ENCODE results near the gene ANK2. TPM values are rescaled to one million over a fixed set of nuclear protein-coding genes. Genes with fewer than 3 reads are reported as not detected.
A peak's percentile ranks its signal among the peaks of the same experiment; 100 is the strongest.

Gene ANK2
- total RNA-seq, 3 donors from 2014 or later: 7.6 to 69.3 (median 21.0) TPM

DNA sequence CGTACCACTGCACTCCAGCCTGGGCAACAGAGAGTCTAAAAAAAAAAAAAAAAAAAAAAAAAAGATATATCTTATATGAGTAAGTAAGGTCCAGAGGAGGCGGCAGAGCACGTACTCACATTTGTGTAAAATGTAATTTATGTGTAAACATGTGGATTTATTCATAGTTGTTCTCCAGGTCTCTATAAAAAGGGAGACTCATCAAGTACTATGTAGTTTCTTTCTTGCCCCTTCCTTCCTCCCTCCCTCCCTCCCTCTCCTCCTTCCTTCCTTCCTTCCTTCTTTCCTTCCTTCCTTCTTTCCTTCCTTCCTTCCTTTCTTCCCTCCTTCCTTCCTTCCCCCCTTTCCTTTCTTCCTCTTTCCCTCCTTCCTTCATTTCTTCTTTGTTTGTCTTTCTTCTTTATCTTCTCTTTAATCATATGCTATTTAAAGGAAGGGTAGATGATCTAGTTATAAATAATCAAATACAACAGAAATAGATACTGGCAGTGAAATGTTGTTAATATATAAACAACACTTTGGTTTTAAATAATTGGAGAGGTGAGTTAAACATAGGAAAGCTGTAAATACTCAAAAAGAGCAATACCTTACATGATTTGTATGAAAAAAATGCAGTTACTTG lies 344.8 kb downstream of the ANK2 start:
- Histone ChIP-seq H3K4me3 (no peak overlapping the region), H3K4me1 (ENCODE audit: low read depth) (no peaks in the 10 kb centered on the region), H3K9me3 (no peaks in the 10 kb centered on the region), H3K36me3 (ENCODE audit: low read depth) (no peaks in the 10 kb centered on the region)
- ATAC-seq (no peak), DNase-seq (no peak)
- TF ChIP-seq, protein P1, sequence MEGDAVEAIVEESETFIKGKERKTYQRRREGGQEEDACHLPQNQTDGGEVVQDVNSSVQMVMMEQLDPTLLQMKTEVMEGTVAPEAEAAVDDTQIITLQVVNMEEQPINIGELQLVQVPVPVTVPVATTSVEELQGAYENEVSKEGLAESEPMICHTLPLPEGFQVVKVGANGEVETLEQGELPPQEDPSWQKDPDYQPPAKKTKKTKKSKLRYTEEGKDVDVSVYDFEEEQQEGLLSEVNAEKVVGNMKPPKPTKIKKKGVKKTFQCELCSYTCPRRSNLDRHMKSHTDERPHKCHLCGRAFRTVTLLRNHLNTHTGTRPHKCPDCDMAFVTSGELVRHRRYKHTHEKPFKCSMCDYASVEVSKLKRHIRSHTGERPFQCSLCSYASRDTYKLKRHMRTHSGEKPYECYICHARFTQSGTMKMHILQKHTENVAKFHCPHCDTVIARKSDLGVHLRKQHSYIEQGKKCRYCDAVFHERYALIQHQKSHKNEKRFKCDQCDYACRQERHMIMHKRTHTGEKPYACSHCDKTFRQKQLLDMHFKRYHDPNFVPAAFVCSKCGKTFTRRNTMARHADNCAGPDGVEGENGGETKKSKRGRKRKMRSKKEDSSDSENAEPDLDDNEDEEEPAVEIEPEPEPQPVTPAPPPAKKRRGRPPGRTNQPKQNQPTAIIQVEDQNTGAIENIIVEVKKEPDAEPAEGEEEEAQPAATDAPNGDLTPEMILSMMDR (IDR thresholded peaks at IDR 0.05): no peak
- intact Hi-C loops (cut with DNase I, micrococcal nuclease): loop anchor here in 1 of 2 donors (10.0 kb wide), 3 partner anchors 381 to 991 kb away; no protein-coding TSS in a partner anchor

DNA sequence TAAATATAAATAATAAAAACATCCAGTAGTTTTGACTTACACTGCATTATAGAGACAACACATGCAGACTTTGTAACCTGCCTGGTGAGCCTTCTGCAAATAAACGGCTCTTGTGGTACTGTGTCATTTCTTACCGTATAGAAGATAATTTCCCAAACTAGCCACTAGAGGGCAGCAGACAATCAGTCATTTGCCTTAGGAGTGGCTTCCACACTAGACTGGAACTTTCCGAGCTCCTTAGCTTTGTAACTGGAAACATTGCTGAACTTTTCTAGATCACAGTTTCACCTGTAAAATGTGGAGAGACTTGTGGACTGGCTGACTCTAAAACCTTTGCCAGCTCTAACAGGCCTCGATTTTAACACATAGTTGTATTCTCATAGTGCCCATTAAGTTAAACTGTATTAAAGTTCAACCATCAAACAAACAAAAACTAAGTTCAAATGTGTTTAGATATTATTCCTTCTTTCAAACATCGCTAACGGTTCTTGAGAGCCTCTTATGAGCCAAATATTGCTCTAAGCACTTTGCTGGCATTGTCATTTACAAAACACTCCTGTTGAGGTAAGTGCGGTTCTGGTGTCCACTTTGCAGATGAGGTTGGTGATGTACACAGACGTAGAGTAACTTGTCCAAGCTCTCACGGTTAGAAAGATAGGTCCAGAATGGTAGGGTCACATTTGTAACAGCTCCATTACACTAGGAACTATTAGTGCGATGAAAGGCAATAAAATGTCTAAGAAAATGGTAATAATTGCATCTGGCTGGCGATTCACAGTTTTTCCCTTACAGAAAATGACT lies 345.5 kb downstream of the ANK2 start:
- ATAC-seq (peak; percentile 98), DNase-seq (peak in 1 of 3 donors; percentile 86)
- intact Hi-C loops (cut with DNase I, micrococcal nuclease): loop anchor here in 1 of 2 donors (10.0 kb wide), 3 partner anchors 380 to 990 kb away; no protein-coding TSS in a partner anchor
- TF ChIP-seq, protein P1 (IDR thresholded peaks at IDR 0.05): peak; percentile 57
- Histone ChIP-seq H3K4me1 (ENCODE audit: low read depth) (no peaks in the 10 kb centered on the region), H3K36me3 (ENCODE audit: low read depth) (no peaks in the 10 kb centered on the region), H3K4me3 (no peak overlapping the region), H3K9me3 (no peaks in the 10 kb centered on the region)

DNA sequence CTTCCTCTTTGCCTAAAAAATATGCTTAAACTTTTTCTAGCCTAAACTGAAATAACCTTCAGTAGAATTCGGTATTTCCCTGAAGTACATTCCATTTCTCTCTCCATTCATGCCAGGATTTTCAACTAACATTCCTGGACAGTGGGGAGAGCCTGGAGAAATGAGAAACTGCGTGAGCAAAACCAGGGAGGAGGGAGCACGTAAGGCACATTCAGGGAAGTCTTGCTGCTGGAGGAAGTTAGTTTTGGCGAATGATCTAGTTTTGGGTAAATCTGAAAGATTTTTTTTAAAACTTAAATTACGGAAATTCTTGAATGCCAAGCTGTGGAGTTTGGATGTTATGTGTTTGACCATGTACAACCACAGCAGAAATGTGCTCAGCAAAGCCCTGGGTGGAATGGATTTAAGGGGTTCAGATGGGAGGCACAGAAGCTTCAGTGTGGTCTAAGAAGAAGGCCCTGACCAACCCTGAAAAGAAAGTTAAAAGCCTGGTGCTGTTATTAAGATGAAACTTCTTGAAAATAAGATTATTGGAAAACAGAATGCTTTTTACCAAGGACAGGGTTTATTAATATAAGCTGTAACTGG lies 347.8 kb downstream of the ANK2 start:
- Histone ChIP-seq H3K36me3 (ENCODE audit: low read depth) (no peaks in the 10 kb centered on the region), H3K4me3 (no peak overlapping the region), H3K4me1 (ENCODE audit: low read depth) (no peaks in the 10 kb centered on the region), H3K9me3 (no peaks in the 10 kb centered on the region)
- DNase-seq (no peak), ATAC-seq (no peak)
- intact Hi-C loops (cut with DNase I, micrococcal nuclease): loop anchor here in 1 of 2 donors (10.0 kb wide), 3 partner anchors 378 to 988 kb away; no protein-coding TSS in a partner anchor
- TF ChIP-seq, protein P1 (IDR thresholded peaks at IDR 0.05): no peak

- TF ChIP-seq, protein P1 (IDR thresholded peaks at IDR 0.05): no peak
- DNase-seq (no peak), ATAC-seq (no peak)
- H3K36me3 ChIP-seq (ENCODE audit: low read depth): no peaks in the 10 kb centered on the region
- no peak overlapping the region for H3K4me3 ChIP-seq
- no peaks in the 10 kb centered on the region for H3K4me1 ChIP-seq (ENCODE audit: low read depth)
- intact Hi-C loops (cut with DNase I, micrococcal nuclease): loop anchor here in 1 of 2 donors (10.0 kb wide), 3 partner anchors 376 to 986 kb away; no protein-coding TSS in a partner anchor
- H3K9me3 ChIP-seq: no peaks in the 10 kb centered on the region
These were observed 349.1 kb downstream of the ANK2 start for GRCh38 chr4:113398441-113399143.

GRCh38 chr4:113404167-113404571 lies 354.7 kb downstream of the ANK2 start:
- H3K4me1 ChIP-seq (ENCODE audit: low read depth): no peaks in the 10 kb centered on the region
- H3K9me3 ChIP-seq: no peaks in the 10 kb centered on the region
- intact Hi-C loops (cut with DNase I, micrococcal nuclease): no loop called here
- TF ChIP-seq, protein P1 (IDR thresholded peaks at IDR 0.05): no peak
- DNase-seq: no peak
- no peak for ATAC-seq
- no peaks in the 10 kb centered on the region for H3K36me3 ChIP-seq (ENCODE audit: low read depth)
- H3K4me3 ChIP-seq: no peak overlapping the region

All from mucosa of descending colon (tissue), 3 donors.